ENCODE results near the gene DMBT1.

DNA sequence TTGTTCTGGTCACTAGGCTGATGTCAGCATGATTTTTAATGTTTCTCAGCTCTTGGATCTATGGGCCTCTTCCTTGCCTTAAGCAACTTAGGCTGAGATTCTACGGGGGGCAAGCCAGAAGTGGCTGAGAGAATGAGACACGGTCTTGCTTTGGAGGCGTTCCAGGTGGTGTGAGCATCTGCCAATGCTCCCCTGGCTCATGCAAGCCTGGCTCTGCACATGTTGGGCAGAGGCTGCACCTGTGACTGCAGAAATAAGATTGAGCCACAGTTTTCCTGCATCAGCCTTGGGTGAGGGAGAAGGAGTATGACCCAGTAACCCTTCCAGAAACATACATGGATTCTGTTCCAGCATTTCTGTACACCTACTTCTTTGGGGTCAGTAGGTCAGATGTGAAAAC lies 97.2 kb downstream of the DMBT1 start:
- TF ChIP-seq, protein P1, sequence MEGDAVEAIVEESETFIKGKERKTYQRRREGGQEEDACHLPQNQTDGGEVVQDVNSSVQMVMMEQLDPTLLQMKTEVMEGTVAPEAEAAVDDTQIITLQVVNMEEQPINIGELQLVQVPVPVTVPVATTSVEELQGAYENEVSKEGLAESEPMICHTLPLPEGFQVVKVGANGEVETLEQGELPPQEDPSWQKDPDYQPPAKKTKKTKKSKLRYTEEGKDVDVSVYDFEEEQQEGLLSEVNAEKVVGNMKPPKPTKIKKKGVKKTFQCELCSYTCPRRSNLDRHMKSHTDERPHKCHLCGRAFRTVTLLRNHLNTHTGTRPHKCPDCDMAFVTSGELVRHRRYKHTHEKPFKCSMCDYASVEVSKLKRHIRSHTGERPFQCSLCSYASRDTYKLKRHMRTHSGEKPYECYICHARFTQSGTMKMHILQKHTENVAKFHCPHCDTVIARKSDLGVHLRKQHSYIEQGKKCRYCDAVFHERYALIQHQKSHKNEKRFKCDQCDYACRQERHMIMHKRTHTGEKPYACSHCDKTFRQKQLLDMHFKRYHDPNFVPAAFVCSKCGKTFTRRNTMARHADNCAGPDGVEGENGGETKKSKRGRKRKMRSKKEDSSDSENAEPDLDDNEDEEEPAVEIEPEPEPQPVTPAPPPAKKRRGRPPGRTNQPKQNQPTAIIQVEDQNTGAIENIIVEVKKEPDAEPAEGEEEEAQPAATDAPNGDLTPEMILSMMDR (IDR thresholded peaks at IDR 0.05) = no peak
- no peak for TF ChIP-seq EP300 (IDR thresholded peaks at IDR 0.05)
- TF ChIP-seq POLR2A (IDR thresholded peaks at IDR 0.05) = no peak
